WERI-Rb-1 (cell line): ENCODE results near the gene C11orf24.
"Not testable (repeated sequence)": the region's sequence is repeated elsewhere in the genome, so short reads cannot be mapped to it uniquely, and the experiment has no call there.

Experiments used
- DNase-seq: peaks from one replicate; pipeline ENCODE4 v3.0.0-alpha.2; 2020
- H3K27ac ChIP-seq: fragments of 250-450 bp; sonication (Bioruptor Pico); 2 replicates; pipeline ENCODE4 v1.5.1; 2020; ENCODE audit warnings: mild to moderate bottlenecking, moderate library complexity
- H3K27me3 ChIP-seq: fragments of 250-450 bp; sonication (Bioruptor Pico); 2 replicates; pipeline ENCODE4 v1.5.1; 2021; ENCODE audit warnings: mild to moderate bottlenecking, low read depth, moderate library complexity; ENCODE audit not compliant: insufficient read depth, severe bottlenecking
- H3K36me3 ChIP-seq: fragments of 250-450 bp; sonication (Bioruptor Pico); 2 replicates; pipeline ENCODE4 v1.5.1; 2020; ENCODE audit warnings: mild to moderate bottlenecking, moderate library complexity
- H3K4me3 ChIP-seq: 2 replicates; pipeline ENCODE4 v1.5.1; 2011; ENCODE audit warnings: low read depth, mild to moderate bottlenecking, control low read depth, low read length
- H3K9me3 ChIP-seq: fragments of 250-450 bp; sonication (Bioruptor Pico); 2 replicates; pipeline ENCODE4 v1.5.1; 2021; ENCODE audit warnings: mild to moderate bottlenecking, moderate library complexity; ENCODE audit not compliant: severe bottlenecking
- CTCF ChIP-seq: IDR thresholded peaks from 2 replicates; pipeline ENCODE4 v1.5.1; 2011; ENCODE audit warnings: low read depth, mild to moderate bottlenecking, control low read depth, inconsistent platforms, low read length

Gene C11orf24

GRCh38 chr11:68256331-68256741 is 15.4 kb downstream of the C11orf24 start:
- Histone ChIP-seq H3K36me3 (peaks cover under 1% of the 10 kb centered on the region; the same call in 1 of the 2 replicates), H3K27me3 (no peaks in the 10 kb centered on the region), H3K4me3 (no peak overlapping the region), H3K9me3 (no peaks in the 10 kb centered on the region), H3K27ac (no peak overlapping the region)
- no peak for TF ChIP-seq CTCF
- no peak for DNase-seq

GRCh38 chr11:68255526-68255925 is 16.2 kb downstream of the C11orf24 start:
- no peak overlapping the region for H3K27ac ChIP-seq
- no peaks in the 10 kb centered on the region for H3K36me3 ChIP-seq
- DNase-seq, result no peak
- no peaks in the 10 kb centered on the region for H3K9me3 ChIP-seq
- H3K4me3 ChIP-seq, result no peak overlapping the region
- no peaks in the 10 kb centered on the region for H3K27me3 ChIP-seq
- TF ChIP-seq CTCF, result no peak

- no peak for TF ChIP-seq CTCF
- Histone ChIP-seq H3K9me3 (no peaks in the 10 kb centered on the region), H3K27ac (no peak overlapping the region), H3K27me3 (no peaks in the 10 kb centered on the region), H3K36me3 (no peaks in the 10 kb centered on the region), H3K4me3 (no peak overlapping the region)
- DNase-seq, result no peak
These were observed 17.4 kb downstream of the C11orf24 start for GRCh38 chr11:68254421-68254820.

- no peak for TF ChIP-seq CTCF
- Histone ChIP-seq H3K27me3 (no peaks in the 10 kb centered on the region), H3K9me3 (no peaks in the 10 kb centered on the region), H3K4me3 (no peak overlapping the region), H3K27ac (no peak overlapping the region), H3K36me3 (no peaks in the 10 kb centered on the region)
- DNase-seq, result no peak
These were observed 20.0 kb downstream of the C11orf24 start for GRCh38 chr11:68251765-68252164.

GRCh38 chr11:68244912-68245311 is 26.9 kb downstream of the C11orf24 start:
- H3K4me3 ChIP-seq, H3K27me3 ChIP-seq, H3K36me3 ChIP-seq, H3K9me3 ChIP-seq, DNase-seq, H3K27ac ChIP-seq: not testable (repeated sequence)

GRCh38 chr11:68243847-68244246 is 27.9 kb downstream of the C11orf24 start:
- H3K36me3 ChIP-seq, H3K4me3 ChIP-seq, H3K27ac ChIP-seq, H3K27me3 ChIP-seq, DNase-seq, H3K9me3 ChIP-seq: not testable (repeated sequence)

GRCh38 chr11:68242616-68243015 is 29.2 kb downstream of the C11orf24 start:
- no peak for DNase-seq
- no peak overlapping the region for H3K27ac ChIP-seq
- H3K9me3 ChIP-seq, result no peaks in the 10 kb centered on the region
- no peak overlapping the region for H3K4me3 ChIP-seq
- TF ChIP-seq CTCF, result no peak
- H3K27me3 ChIP-seq, result no peaks in the 10 kb centered on the region
- H3K36me3 ChIP-seq, result no peaks in the 10 kb centered on the region
